Measurements from ENCODE around the gene LRMDA. TPM values are rescaled to one million over a fixed set of nuclear protein-coding genes. Genes with fewer than 3 reads are reported as not detected.
A peak's percentile ranks its signal among the peaks of the same experiment; 100 is the strongest.

The LRMDA gene
- total RNA-seq, 1 donor from 2014 or later = 29.9 TPM

- TF ChIP-seq, protein P1, sequence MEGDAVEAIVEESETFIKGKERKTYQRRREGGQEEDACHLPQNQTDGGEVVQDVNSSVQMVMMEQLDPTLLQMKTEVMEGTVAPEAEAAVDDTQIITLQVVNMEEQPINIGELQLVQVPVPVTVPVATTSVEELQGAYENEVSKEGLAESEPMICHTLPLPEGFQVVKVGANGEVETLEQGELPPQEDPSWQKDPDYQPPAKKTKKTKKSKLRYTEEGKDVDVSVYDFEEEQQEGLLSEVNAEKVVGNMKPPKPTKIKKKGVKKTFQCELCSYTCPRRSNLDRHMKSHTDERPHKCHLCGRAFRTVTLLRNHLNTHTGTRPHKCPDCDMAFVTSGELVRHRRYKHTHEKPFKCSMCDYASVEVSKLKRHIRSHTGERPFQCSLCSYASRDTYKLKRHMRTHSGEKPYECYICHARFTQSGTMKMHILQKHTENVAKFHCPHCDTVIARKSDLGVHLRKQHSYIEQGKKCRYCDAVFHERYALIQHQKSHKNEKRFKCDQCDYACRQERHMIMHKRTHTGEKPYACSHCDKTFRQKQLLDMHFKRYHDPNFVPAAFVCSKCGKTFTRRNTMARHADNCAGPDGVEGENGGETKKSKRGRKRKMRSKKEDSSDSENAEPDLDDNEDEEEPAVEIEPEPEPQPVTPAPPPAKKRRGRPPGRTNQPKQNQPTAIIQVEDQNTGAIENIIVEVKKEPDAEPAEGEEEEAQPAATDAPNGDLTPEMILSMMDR (IDR thresholded peaks at IDR 0.05) = no peak
- Histone ChIP-seq H3K9me3 (no peaks in the 10 kb centered on the region), H3K27ac (no peak overlapping the region), H3K4me1 (peaks cover 33% of the 10 kb centered on the region), H3K36me3 (no peaks in the 10 kb centered on the region), H3K4me3 (no peak overlapping the region), H3K27me3 (ENCODE audit: low read depth) (no peaks in the 10 kb centered on the region)
- no peak for DNase-seq
- ATAC-seq = no peak
- intact Hi-C loops (cut with DNase I) = no loop called here
These were observed 225.9 kb downstream of the LRMDA start for GRCh38 chr10:75657351-75657750.

- H3K27ac ChIP-seq = no peak overlapping the region
- ATAC-seq = no peak
- no peaks in the 10 kb centered on the region for H3K36me3 ChIP-seq
- TF ChIP-seq, protein P1 (IDR thresholded peaks at IDR 0.05) = no peak
- no peaks in the 10 kb centered on the region for H3K27me3 ChIP-seq (ENCODE audit: low read depth)
- DNase-seq = no peak
- H3K9me3 ChIP-seq = no peaks in the 10 kb centered on the region
- no peak overlapping the region for H3K4me3 ChIP-seq
- peaks cover 34% of the 10 kb centered on the region for H3K4me1 ChIP-seq
- intact Hi-C loops (cut with DNase I) = no loop called here
These were observed 226.6 kb downstream of the LRMDA start for GRCh38 chr10:75658036-75658435.

- Histone ChIP-seq H3K4me3 (no peak overlapping the region), H3K9me3 (no peaks in the 10 kb centered on the region), H3K36me3 (no peaks in the 10 kb centered on the region), H3K27me3 (ENCODE audit: low read depth) (no peaks in the 10 kb centered on the region), H3K27ac (no peak overlapping the region), H3K4me1 (peaks cover 35% of the 10 kb centered on the region)
- intact Hi-C loops (cut with DNase I) = no loop called here
- TF ChIP-seq, protein P1 (IDR thresholded peaks at IDR 0.05) = no peak
- DNase-seq = no peak
- ATAC-seq = no peak
These were observed 227.1 kb downstream of the LRMDA start for GRCh38 chr10:75658496-75658895.

GRCh38 chr10:75658915-75659314 lies 227.5 kb downstream of the LRMDA start:
- intact Hi-C loops (cut with DNase I) = no loop called here
- no peak for DNase-seq
- TF ChIP-seq, protein P1 (IDR thresholded peaks at IDR 0.05) = no peak

DNA sequence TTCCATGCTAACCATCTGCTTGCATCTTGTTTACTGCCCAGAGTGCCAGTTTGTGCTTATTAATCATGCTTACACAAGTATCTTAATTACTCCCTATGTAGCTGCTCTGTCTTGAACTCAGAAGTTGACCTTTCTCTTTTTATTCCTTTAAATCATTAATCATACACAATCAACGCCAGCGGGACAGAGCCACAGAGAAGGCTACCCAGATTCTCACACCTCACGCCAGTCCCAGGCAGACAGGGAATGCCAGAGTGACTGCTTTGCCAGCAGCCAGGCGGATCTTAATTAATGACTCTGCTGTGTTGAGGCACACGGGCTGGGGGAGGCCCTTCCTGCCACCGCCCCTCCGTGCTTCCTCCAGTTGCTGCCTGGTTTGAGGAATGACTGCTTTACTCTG lies 229.4 kb downstream of the LRMDA start:
- no peaks in the 10 kb centered on the region for H3K36me3 ChIP-seq
- DNase-seq (no peak), ATAC-seq (no peak)
- intact Hi-C loops (cut with DNase I) = no loop called here
- H3K27me3 ChIP-seq (ENCODE audit: low read depth) = no peaks in the 10 kb centered on the region
- no peaks in the 10 kb centered on the region for H3K9me3 ChIP-seq
- peaks cover 24% of the 10 kb centered on the region for H3K4me1 ChIP-seq
- H3K4me3 ChIP-seq = no peak overlapping the region
- TF ChIP-seq, protein P1 (IDR thresholded peaks at IDR 0.05) = no peak
- no peak overlapping the region for H3K27ac ChIP-seq

More at GRCh38 chr10:75658915-75659314, 227.5 kb downstream of the LRMDA start:
- Histone ChIP-seq H3K4me3 (no peak overlapping the region), H3K27ac (no peak overlapping the region), H3K9me3 (no peaks in the 10 kb centered on the region), H3K27me3 (ENCODE audit: low read depth) (no peaks in the 10 kb centered on the region), H3K4me1 (peaks cover 34% of the 10 kb centered on the region), H3K36me3 (no peaks in the 10 kb centered on the region)
- ATAC-seq = no peak

DNA sequence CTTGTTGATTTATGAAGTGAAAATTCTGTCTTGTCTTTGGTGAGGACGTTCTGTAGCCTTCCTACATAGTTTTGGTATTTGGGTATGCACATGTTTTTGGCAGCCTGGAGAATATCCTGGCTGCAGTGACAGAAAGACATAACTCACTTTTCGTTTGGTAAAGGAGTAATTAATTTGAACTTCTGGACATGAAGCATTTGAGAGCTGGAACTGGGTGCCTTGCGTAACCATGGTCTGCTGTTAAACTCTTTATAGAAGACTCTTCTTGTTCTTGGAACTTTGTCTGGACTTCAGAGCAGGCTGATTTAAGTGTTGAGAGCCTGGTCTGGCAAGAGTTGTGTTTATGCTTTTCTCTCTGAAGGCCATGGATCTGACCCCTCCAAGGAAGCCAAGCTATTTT lies 231.3 kb downstream of the LRMDA start:
- TF ChIP-seq, protein P1 (IDR thresholded peaks at IDR 0.05) = no peak
- ATAC-seq (peak; percentile 57 to 60), DNase-seq (no peak)
- intact Hi-C loops (cut with DNase I) = no loop called here
- Histone ChIP-seq H3K27me3 (ENCODE audit: low read depth) (no peaks in the 10 kb centered on the region), H3K27ac (no peak overlapping the region), H3K9me3 (no peaks in the 10 kb centered on the region), H3K4me1 (peaks cover 21% of the 10 kb centered on the region), H3K4me3 (no peak overlapping the region), H3K36me3 (no peaks in the 10 kb centered on the region)
